Small intestine (tissue), 7 donors: Measurements from ENCODE around the gene TRMT10B. TPM values are rescaled to one million over a fixed set of nuclear protein-coding genes. Genes with fewer than 3 reads are reported as not detected.

Source experiments
- DNase-seq, 2 donors: peaks; one replicate each; pipeline versions ENCODE4 v3.0.0 to v3.0.0-alpha.2; 2013
- FAIRE-seq: peaks from 2 replicates; lab custom pipeline; 2012; peaks lifted over from hg19 to GRCh38; lab: Jason Lieb, UNC
- H3K27ac ChIP-seq, 3 donors: one replicate each; pipeline ENCODE4 v1.5.1; 2013; ENCODE audit warnings: low read length in 2 of 3, mild to moderate bottlenecking in 2 of 3, control low read depth in 1 of 3, inconsistent platforms in 1 of 3, low read depth in 1 of 3, moderate library complexity in 1 of 3
- H3K27me3 ChIP-seq, 3 donors: one replicate each; pipeline ENCODE4 v1.6.1; 2013; ENCODE audit warnings: low read length in 3 of 3, inconsistent platforms in 1 of 3; ENCODE audit not compliant: control insufficient read depth in 3 of 3, insufficient read depth in 3 of 3
- H3K36me3 ChIP-seq, 3 donors: one replicate each; pipeline ENCODE4 v1.6.1; 2013; ENCODE audit warnings: low read length in 3 of 3, inconsistent platforms in 1 of 3, low read depth in 1 of 3, mild to moderate bottlenecking in 1 of 3, moderate library complexity in 1 of 3; ENCODE audit not compliant: control insufficient read depth in 3 of 3, insufficient read depth in 2 of 3
- H3K4me1 ChIP-seq, 3 donors: one replicate each; pipeline ENCODE4 v1.6.1; 2013; ENCODE audit warnings: low read length in 2 of 3, inconsistent platforms in 1 of 3, low read depth in 1 of 3, mild to moderate bottlenecking in 1 of 3, moderate library complexity in 1 of 3; ENCODE audit not compliant: control insufficient read depth in 3 of 3, insufficient read depth in 2 of 3
- H3K4me3 ChIP-seq, 3 donors: one replicate each; pipeline ENCODE4 v1.5.1; 2013; ENCODE audit warnings: low read length in 3 of 3, control low read depth in 1 of 3, inconsistent platforms in 1 of 3, low read depth in 1 of 3, mild to moderate bottlenecking in 1 of 3, moderate library complexity in 1 of 3
- H3K9me3 ChIP-seq, 2 donors: one replicate each; pipeline ENCODE4 v1.6.1; 2013; ENCODE audit warnings: low read depth in 1 of 2, low read length in 1 of 2; ENCODE audit not compliant: control insufficient read depth in 2 of 2, insufficient read depth in 1 of 2
- WGBS, 3 donors: extraction: QIAGEN DNeasy Blood & Tissue Kit; methylation state at CpG; one replicate each; pipeline ENCODE4 v1.1.7; 2013; 5-methylcytosine and 5-hydroxymethylcytosine counted together
- polyA plus RNA-seq, 4 donors: library from polyadenylated mRNA; stranded (reverse) in 3 of 4; unstranded in 1 of 4; fragments of 200-250 nt in 3 of 4; fragments of 120-200 nt in 1 of 4; gene quantifications; one replicate each; pipeline versions ENCODE4 v1.2.1 to v1.2.3, GENCODE V29; 2013
- donor health status: healthy with polysubstance abuse.
- donor health status: control.
- donor health status: control.
- donor health status: Bipolar disorder and iron deficiency.
- donor health status: healthy.

Gene TRMT10B
- polyA plus RNA-seq, 4 donors, result 4.5 to 21.6 (median 5.6) TPM

DNA sequence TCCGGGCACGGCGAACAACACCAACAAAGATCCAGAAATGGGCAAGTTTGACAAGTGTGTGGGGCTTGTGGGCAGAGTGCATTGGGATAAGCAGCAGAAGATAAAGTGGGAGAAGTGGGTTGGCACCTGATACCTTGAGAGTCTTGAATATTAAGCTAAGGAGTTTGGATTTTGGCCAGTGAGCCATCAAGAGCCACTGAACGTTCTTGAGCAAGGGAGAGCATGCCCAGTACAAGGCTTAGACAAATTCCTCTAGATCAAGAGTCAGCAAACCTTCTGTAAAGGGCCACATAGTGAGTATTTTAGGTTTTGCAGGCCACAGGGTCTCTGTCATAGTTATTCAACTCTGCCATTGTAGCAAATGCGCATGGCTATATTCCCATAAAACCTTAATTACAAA, 26.6 kb upstream of the TRMT10B start:
- Histone ChIP-seq H3K27me3 (peaks cover 0 to 3% (median 0%) of the 10 kb centered on the region in 3 donors), H3K4me1 (no peaks in the 10 kb centered on the region), H3K36me3 (no peaks in the 10 kb centered on the region), H3K9me3 (no peaks in the 10 kb centered on the region), H3K4me3 (no peak overlapping the region), H3K27ac (no peak overlapping the region)
- DNase-seq (no peak), FAIRE-seq (no peak)
- 91 to 93% (median 93%) methylated on average over 5 of the region's 5 CpGs for WGBS, 3 donors

DNA sequence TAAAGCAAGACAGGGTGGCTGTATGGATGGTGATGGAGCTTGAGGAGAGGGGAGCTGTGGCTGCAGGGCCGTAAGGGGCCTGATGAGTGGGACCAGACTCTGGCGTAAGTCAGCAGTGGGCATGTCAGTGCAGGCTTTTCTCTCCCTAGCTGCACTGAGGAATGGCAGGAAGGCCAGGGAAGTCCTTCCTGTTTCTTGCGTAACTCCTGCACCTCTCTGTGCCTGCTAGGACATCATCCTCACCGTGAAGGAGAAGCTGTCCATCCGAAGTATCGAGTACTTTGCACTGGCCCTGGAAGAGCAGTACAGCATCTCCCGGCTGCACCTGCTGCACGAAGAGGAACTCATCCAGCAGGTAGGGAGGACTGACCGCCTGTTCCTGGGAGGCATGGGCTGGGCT, 24.1 kb upstream of the TRMT10B start:
- Histone ChIP-seq H3K4me3 (no peak overlapping the region), H3K9me3 (no peaks in the 10 kb centered on the region), H3K4me1 (no peaks in the 10 kb centered on the region), H3K27ac (no peak overlapping the region), H3K36me3 (no peaks in the 10 kb centered on the region), H3K27me3 (peaks cover 0 to 3% (median 0%) of the 10 kb centered on the region in 3 donors)
- DNase-seq (no peak), FAIRE-seq (no peak)
- WGBS, 3 donors, result 79 to 84% (median 84%) methylated on average over 9 of the region's 9 CpGs

DNA sequence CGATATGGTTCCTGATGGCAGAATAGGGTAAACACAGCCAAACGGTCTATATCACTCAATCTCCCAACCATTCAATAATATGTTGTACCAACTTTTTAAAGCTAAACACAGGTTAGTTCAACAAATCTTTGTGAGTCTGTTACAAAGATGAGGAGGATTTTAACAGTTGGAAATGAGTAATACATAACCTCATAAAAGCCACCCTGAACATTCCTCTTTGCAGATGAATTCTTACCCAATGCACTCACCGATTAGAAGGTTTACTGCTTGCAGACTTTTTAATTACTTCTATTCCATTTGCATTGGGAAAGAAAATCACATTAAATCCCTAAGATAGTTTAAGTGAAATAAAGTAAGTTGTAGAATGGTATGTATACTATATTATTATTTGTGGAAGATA, 23.3 kb upstream of the TRMT10B start:
- no peaks in the 10 kb centered on the region for H3K4me1 ChIP-seq
- no peak overlapping the region for H3K27ac ChIP-seq
- H3K27me3 ChIP-seq, result peaks cover 0 to 3% (median 0%) of the 10 kb centered on the region in 3 donors
- DNase-seq (no peak), FAIRE-seq (no peak)
- H3K9me3 ChIP-seq, result no peaks in the 10 kb centered on the region
- no peaks in the 10 kb centered on the region for H3K36me3 ChIP-seq
- 49 to 64% (median 63%) methylated on average over 3 of the region's 3 CpGs for WGBS, 3 donors
- no peak overlapping the region for H3K4me3 ChIP-seq

GRCh38 chr9:37730839-37731238, 22.8 kb upstream of the TRMT10B start:
- H3K36me3 ChIP-seq, result no peaks in the 10 kb centered on the region
- no peak overlapping the region for H3K4me3 ChIP-seq
- H3K27ac ChIP-seq, result no peak overlapping the region
- DNase-seq (no peak), FAIRE-seq (no peak)
- peaks cover 0 to 3% (median 2%) of the 10 kb centered on the region in 3 donors for H3K27me3 ChIP-seq
- H3K4me1 ChIP-seq, result no peaks in the 10 kb centered on the region
- H3K9me3 ChIP-seq, result no peaks in the 10 kb centered on the region
- 56 to 63% (median 59%) methylated on average over 5 of the region's 5 CpGs for WGBS, 3 donors

DNA sequence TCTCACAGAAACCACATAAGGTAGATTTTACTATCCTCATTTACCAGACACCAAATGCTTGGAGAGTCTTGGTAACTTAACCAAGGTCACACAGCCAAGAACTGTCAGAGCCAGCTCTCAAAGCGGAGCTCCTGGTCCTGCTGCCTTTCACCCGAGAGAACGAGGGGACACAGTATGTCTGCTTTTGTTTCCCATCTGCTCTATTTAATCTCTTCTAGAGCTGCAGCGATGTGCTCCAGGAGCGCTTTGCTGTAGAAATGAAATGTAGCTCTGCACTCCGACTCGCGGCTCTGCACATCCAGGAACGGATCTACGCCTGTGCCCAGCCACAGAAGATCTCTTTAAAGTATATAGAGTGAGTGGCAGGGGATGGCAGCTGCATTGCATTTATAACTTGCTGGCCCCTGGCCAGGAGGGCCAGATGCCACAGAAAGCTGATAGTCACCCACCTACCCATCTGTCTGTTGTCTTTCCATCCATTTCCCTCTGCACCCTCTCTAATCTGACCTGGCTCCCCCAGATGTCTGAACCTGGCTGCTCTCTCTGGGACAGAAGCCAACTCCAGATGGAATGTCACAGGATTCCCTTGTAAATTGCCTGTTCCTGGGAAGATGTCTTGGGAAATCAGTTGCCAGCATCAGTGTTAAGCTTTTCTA, 21.4 kb upstream of the TRMT10B start:
- no peak for DNase-seq
- H3K4me3 ChIP-seq, result no peak overlapping the region
- no peaks in the 10 kb centered on the region for H3K9me3 ChIP-seq
- H3K27me3 ChIP-seq, result peaks cover 0 to 6% (median 3%) of the 10 kb centered on the region in 3 donors
- H3K36me3 ChIP-seq, result no peaks in the 10 kb centered on the region
- WGBS, 3 donors, result 75 to 88% (median 87%) methylated on average over 10 of the region's 10 CpGs
- no peaks in the 10 kb centered on the region for H3K4me1 ChIP-seq
- H3K27ac ChIP-seq, result no peak overlapping the region
- FAIRE-seq, result no peak

GRCh38 chr9:37732952-37733351, 20.7 kb upstream of the TRMT10B start:
- no peak for FAIRE-seq

DNA sequence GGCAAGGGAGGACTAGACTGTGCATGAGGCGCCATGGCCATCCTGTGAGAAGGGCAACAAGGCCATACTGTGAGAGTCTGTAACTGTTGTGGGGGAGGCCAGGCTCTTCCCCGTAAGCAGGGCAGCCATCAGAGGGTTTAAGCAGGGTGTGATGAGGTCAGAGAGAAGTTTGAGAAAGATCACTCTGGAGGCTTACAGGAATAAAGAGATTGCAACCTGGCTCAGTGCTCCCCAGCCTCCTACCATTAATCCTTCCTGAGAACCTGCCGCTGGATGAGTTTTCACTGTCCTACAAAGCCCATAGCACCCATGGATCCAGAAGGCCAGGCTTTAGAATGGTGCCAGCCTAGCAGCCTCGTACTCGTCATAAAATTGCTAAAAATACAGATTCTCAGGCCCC, 14.4 kb upstream of the TRMT10B start:
- DNase-seq (no peak), FAIRE-seq (no peak)
- Histone ChIP-seq H3K4me1 (no peaks in the 10 kb centered on the region), H3K27ac (no peak overlapping the region), H3K36me3 (no peaks in the 10 kb centered on the region), H3K27me3 (peaks cover 0 to 6% (median 2%) of the 10 kb centered on the region in 3 donors), H3K4me3 (no peak overlapping the region), H3K9me3 (no peaks in the 10 kb centered on the region)
- 84 to 90% (median 86%) methylated on average over 5 of the region's 5 CpGs for WGBS, 3 donors

More at GRCh38 chr9:37732952-37733351, 20.7 kb upstream of the TRMT10B start:
- no peak overlapping the region for H3K27ac ChIP-seq
- H3K4me3 ChIP-seq, result no peak overlapping the region
- 50 to 77% (median 52%) methylated on average over 2 of the region's 2 CpGs for WGBS, 3 donors
- H3K27me3 ChIP-seq, result peaks cover 0 to 6% (median 2%) of the 10 kb centered on the region in 3 donors
- H3K9me3 ChIP-seq, result no peaks in the 10 kb centered on the region
- DNase-seq, result no peak
- H3K36me3 ChIP-seq, result no peaks in the 10 kb centered on the region
- H3K4me1 ChIP-seq, result no peaks in the 10 kb centered on the region

GRCh38 chr9:37740128-37740527, 13.5 kb upstream of the TRMT10B start:
- Histone ChIP-seq H3K36me3 (no peaks in the 10 kb centered on the region), H3K4me1 (no peaks in the 10 kb centered on the region), H3K4me3 (no peak overlapping the region), H3K27ac (no peak overlapping the region), H3K9me3 (no peaks in the 10 kb centered on the region), H3K27me3 (peaks cover 0 to 6% (median 2%) of the 10 kb centered on the region in 3 donors)
- FAIRE-seq (no peak), DNase-seq (no peak)
- 93 to 95% (median 95%) methylated on average over 14 to 16 of the region's 16 CpGs for WGBS, 3 donors
